Peyer's patch (tissue), 4 donors: ENCODE data around the gene STAT4. TPM values are rescaled to one million over a fixed set of nuclear protein-coding genes. Genes with fewer than 3 reads are reported as not detected.

Experiments used
- DNase-seq, 3 donors: peaks; one replicate each; pipeline ENCODE4 v3.0.0-alpha.2; 2017 to 2019
- H3K27ac ChIP-seq, 4 donors: fragments of 200-600 bp; sonication (generic); one replicate each; pipeline ENCODE4 v1.5.1; 2016 to 2019
- H3K27me3 ChIP-seq, 2 donors: fragments of 200-600 bp; sonication (generic); one replicate each; pipeline ENCODE4 v1.5.1; 2019
- H3K36me3 ChIP-seq, 3 donors: fragments of 200-600 bp; sonication (generic); one replicate each; pipeline ENCODE4 v1.5.1; 2016 to 2019
- H3K4me1 ChIP-seq, 4 donors: fragments of 200-600 bp; sonication (generic); one replicate each; pipeline ENCODE4 v1.5.1; 2016 to 2019
- H3K4me3 ChIP-seq, 4 donors: fragments of 200-600 bp; sonication (generic); 1 replicate in 3 of 4; 2 replicates in 1 of 4; pipeline ENCODE4 v1.5.1; 2016 to 2019; ENCODE audit warnings: mild to moderate bottlenecking in 1 of 4
- H3K9me3 ChIP-seq, 4 donors: fragments of 200-600 bp; sonication (generic); one replicate each; pipeline ENCODE4 v1.5.1; 2016 to 2019; ENCODE audit warnings: mild to moderate bottlenecking in 1 of 4
- CTCF ChIP-seq, 6 experiments: fragments of 450-650 bp in 4 of 6; fragments of 200-600 bp in 2 of 6; sonication (generic) in 1 of 6; IDR thresholded peaks; one replicate each; pipeline ENCODE4 v1.5.1; 2017 to 2019; ENCODE audit warnings: antibody characterized with exemption in 6 of 6, mild to moderate bottlenecking in 3 of 6, moderate library complexity in 1 of 6
- POLR2A ChIP-seq, 2 donors: fragments of 450-650 bp; IDR thresholded peaks; one replicate each; pipeline ENCODE4 v1.5.1; 2017; ENCODE audit warnings: antibody characterized with exemption in 2 of 2, mild to moderate bottlenecking in 2 of 2, moderate library complexity in 2 of 2
- total RNA-seq, 4 donors: library from RNA; depleted of rRNA; stranded (reverse); fragments of >200 nt; gene quantifications; one replicate each; pipeline ENCODE4 v1.1.0, GENCODE V29; 2016

STAT4 gene
- total RNA-seq, 4 donors from 2014 or later = 5.0 to 18.2 (median 5.9) TPM

- no peak for TF ChIP-seq CTCF (IDR thresholded peaks at IDR 0.05)
- TF ChIP-seq POLR2A (IDR thresholded peaks at IDR 0.05) = no peak
- no peaks in the 10 kb centered on the region for H3K36me3 ChIP-seq
- no peak overlapping the region for H3K4me3 ChIP-seq
- DNase-seq = no peak
- H3K27me3 ChIP-seq = no peaks in the 10 kb centered on the region
- no peak overlapping the region for H3K27ac ChIP-seq
- no peaks in the 10 kb centered on the region for H3K4me1 ChIP-seq
- H3K9me3 ChIP-seq = no peaks in the 10 kb centered on the region
These were observed 24.3 kb downstream of the STAT4 start for GRCh38 chr2:191126386-191127085.

GRCh38 chr2:191125646-191126045 is 25.1 kb downstream of the STAT4 start:
- DNase-seq = no peak
- Histone ChIP-seq H3K36me3 (no peaks in the 10 kb centered on the region), H3K27me3 (no peaks in the 10 kb centered on the region)

DNA sequence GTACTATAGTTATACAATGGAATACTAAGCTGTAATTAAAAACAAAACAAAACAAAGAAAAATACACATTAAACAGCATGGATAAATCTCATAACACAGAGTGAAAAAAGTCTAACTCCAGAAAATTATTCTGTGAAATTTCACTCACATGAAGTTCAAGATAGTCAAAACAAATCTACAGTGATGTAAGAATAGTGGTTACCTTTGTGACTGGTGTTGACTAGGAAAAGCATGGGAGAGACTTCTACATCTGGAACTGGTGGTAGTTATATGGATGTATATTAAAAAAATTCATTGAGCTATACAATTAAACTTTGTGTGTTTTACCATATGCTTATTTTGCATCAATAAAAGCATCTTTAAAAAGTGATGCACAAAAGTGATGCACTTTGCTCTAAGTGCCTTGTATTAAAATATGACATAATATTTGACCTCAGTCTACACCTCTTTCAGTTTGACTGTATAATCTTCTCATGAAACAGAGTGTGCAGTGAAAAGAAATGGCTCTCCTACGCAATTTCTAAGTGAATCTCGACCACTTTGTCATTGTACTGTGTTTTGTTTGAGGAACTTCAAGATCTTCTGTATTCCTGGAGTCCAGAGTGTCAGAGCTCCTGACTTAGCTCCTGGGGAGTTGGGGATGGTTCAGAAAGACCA is 28.0 kb downstream of the STAT4 start:
- H3K4me1 ChIP-seq = no peaks in the 10 kb centered on the region
- TF ChIP-seq POLR2A (IDR thresholded peaks at IDR 0.05) (no peak), CTCF (IDR thresholded peaks at IDR 0.05) (no peak)
- no peaks in the 10 kb centered on the region for H3K36me3 ChIP-seq
- no peak overlapping the region for H3K4me3 ChIP-seq
- H3K27me3 ChIP-seq = no peaks in the 10 kb centered on the region
- H3K27ac ChIP-seq = no peak overlapping the region
- no peak for DNase-seq
- H3K9me3 ChIP-seq = no peaks in the 10 kb centered on the region

More at GRCh38 chr2:191125646-191126045, 25.1 kb downstream of the STAT4 start:
- TF ChIP-seq POLR2A (IDR thresholded peaks at IDR 0.05) (no peak), CTCF (IDR thresholded peaks at IDR 0.05) (no peak)
- no peak overlapping the region for H3K27ac ChIP-seq
- H3K4me1 ChIP-seq = no peaks in the 10 kb centered on the region
- no peaks in the 10 kb centered on the region for H3K9me3 ChIP-seq
- no peak overlapping the region for H3K4me3 ChIP-seq

DNA sequence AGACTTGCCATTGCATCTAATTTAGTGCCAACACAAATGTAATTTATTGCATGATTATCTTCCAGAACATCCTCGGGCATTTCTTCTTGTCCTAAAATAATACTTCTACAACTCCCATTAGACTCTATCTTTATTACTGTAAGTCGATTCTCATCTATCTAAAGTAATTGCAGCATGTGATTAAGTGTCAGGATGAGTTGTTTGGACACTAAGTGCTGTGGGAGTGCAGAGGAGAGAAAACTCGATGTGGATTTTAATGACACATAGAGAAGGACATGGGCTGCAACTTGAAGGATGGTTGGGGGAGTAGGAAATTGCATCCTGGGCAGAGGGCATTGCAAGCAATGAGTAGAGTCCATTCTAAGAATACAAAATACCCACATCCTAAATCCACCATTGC is 33.5 kb downstream of the STAT4 start:
- no peaks in the 10 kb centered on the region for H3K36me3 ChIP-seq
- H3K4me3 ChIP-seq = no peak overlapping the region
- TF ChIP-seq POLR2A (IDR thresholded peaks at IDR 0.05) (no peak), CTCF (IDR thresholded peaks at IDR 0.05) (no peak)
- no peaks in the 10 kb centered on the region for H3K27me3 ChIP-seq
- H3K4me1 ChIP-seq = no peaks in the 10 kb centered on the region
- no peaks in the 10 kb centered on the region for H3K9me3 ChIP-seq
- no peak overlapping the region for H3K27ac ChIP-seq
- DNase-seq = no peak

- Histone ChIP-seq H3K27ac (no peak overlapping the region), H3K4me3 (no peak overlapping the region), H3K9me3 (no peaks in the 10 kb centered on the region), H3K4me1 (no peaks in the 10 kb centered on the region), H3K27me3 (no peaks in the 10 kb centered on the region), H3K36me3 (no peaks in the 10 kb centered on the region)
- TF ChIP-seq POLR2A (IDR thresholded peaks at IDR 0.05) (no peak), CTCF (IDR thresholded peaks at IDR 0.05) (no peak)
- DNase-seq = no peak
These were observed 35.0 kb downstream of the STAT4 start for GRCh38 chr2:191115804-191116203.
